ENCODE measurements around the gene WNT6. TPM values are rescaled to one million over a fixed set of nuclear protein-coding genes. Genes with fewer than 3 reads are reported as not detected.

WNT6 gene
- total RNA-seq, 1 donor from 2014 or later: not detected

- Mint-ChIP-seq H3K27me3 (peaks cover 57% of the 10 kb centered on the region), H3K27ac (peak overlapping the region; percentile 72), H3K4me1 (peaks cover 45% of the 10 kb centered on the region), H3K36me3 (ENCODE audit: low read depth) (peaks cover 2% of the 10 kb centered on the region), H3K4me3 (peak overlapping the region; percentile 72), H3K9me3 (peaks cover 4% of the 10 kb centered on the region)
- peak; percentile 94 for DNase-seq
- intact Hi-C loops (cut with micrococcal nuclease): no loop called here
Measured at GRCh38 chr2:218892693-218893348, 33.2 kb downstream of the WNT6 start.

GRCh38 chr2:218893349-218894150, 33.9 kb downstream of the WNT6 start:
- peak; percentile 63 for DNase-seq
- H3K27ac Mint-ChIP-seq: peak overlapping the region; percentile 64
- H3K9me3 Mint-ChIP-seq: peaks cover 4% of the 10 kb centered on the region
- peak overlapping the region; percentile 72 for H3K4me3 Mint-ChIP-seq
- peaks cover 2% of the 10 kb centered on the region for H3K36me3 Mint-ChIP-seq (ENCODE audit: low read depth)
- H3K4me1 Mint-ChIP-seq: peaks cover 50% of the 10 kb centered on the region
- intact Hi-C loops (cut with micrococcal nuclease): no loop called here
- peaks cover 58% of the 10 kb centered on the region for H3K27me3 Mint-ChIP-seq

- peak overlapping the region; percentile 72 for H3K4me3 Mint-ChIP-seq
- intact Hi-C loops (cut with micrococcal nuclease): no loop called here
- H3K4me1 Mint-ChIP-seq: peaks cover 52% of the 10 kb centered on the region
- peaks cover 60% of the 10 kb centered on the region for H3K27me3 Mint-ChIP-seq
- peak overlapping the region; percentile 64 for H3K27ac Mint-ChIP-seq
- peak; percentile 61 for DNase-seq
- H3K9me3 Mint-ChIP-seq: peaks cover 4% of the 10 kb centered on the region
- peaks cover 2% of the 10 kb centered on the region for H3K36me3 Mint-ChIP-seq (ENCODE audit: low read depth)
Measured at GRCh38 chr2:218894151-218894879, 34.7 kb downstream of the WNT6 start.

GRCh38 chr2:218894880-218895157, 35.2 kb downstream of the WNT6 start:
- intact Hi-C loops (cut with micrococcal nuclease): loop anchor here (5.0 kb wide), 6 partner anchors 163 to 602 kb away; partner anchors contain the start of genes BCS1L, CTDSP1, DNAJB2 and GMPPA
- Mint-ChIP-seq H3K9me3 (peaks cover 4% of the 10 kb centered on the region), H3K4me1 (peaks cover 52% of the 10 kb centered on the region), H3K4me3 (no peak overlapping the region), H3K36me3 (ENCODE audit: low read depth) (peaks cover 2% of the 10 kb centered on the region), H3K27me3 (peaks cover 59% of the 10 kb centered on the region), H3K27ac (peak overlapping the region; percentile 32)
- DNase-seq: no peak

GRCh38 chr2:218895326-218895725, 35.7 kb downstream of the WNT6 start:
- Mint-ChIP-seq H3K4me3 (peak overlapping the region; percentile 78), H3K27ac (peak overlapping the region; percentile 67)
- intact Hi-C loops (cut with micrococcal nuclease): loop anchor here (5.0 kb wide), 6 partner anchors 163 to 602 kb away; partner anchors contain the start of genes BCS1L, CTDSP1, DNAJB2 and GMPPA

GRCh38 chr2:218895759-218896500, 36.3 kb downstream of the WNT6 start:
- peak overlapping the region; percentile 84 for H3K27ac Mint-ChIP-seq
- intact Hi-C loops (cut with micrococcal nuclease): loop anchor here (1.0 to 5.0 kb wide), 10 partner anchors 13 to 601 kb away; partner anchors contain the start of genes BCS1L, CNOT9, CTDSP1 and DNAJB2
- peaks cover 58% of the 10 kb centered on the region for H3K27me3 Mint-ChIP-seq
- peaks cover 4% of the 10 kb centered on the region for H3K9me3 Mint-ChIP-seq
- H3K36me3 Mint-ChIP-seq (ENCODE audit: low read depth): peaks cover 2% of the 10 kb centered on the region
- peaks cover 52% of the 10 kb centered on the region for H3K4me1 Mint-ChIP-seq
- DNase-seq: peak; percentile 67
- peak overlapping the region; percentile 78 for H3K4me3 Mint-ChIP-seq

More at GRCh38 chr2:218895326-218895725, 35.7 kb downstream of the WNT6 start:
- H3K27me3 Mint-ChIP-seq: peaks cover 58% of the 10 kb centered on the region
- peak; percentile 58 for DNase-seq
- peaks cover 2% of the 10 kb centered on the region for H3K36me3 Mint-ChIP-seq (ENCODE audit: low read depth)
- H3K4me1 Mint-ChIP-seq: peaks cover 52% of the 10 kb centered on the region
- H3K9me3 Mint-ChIP-seq: peaks cover 4% of the 10 kb centered on the region

GRCh38 chr2:218896501-218897393, 37.1 kb downstream of the WNT6 start:
- Mint-ChIP-seq H3K9me3 (peaks cover 4% of the 10 kb centered on the region), H3K27ac (peak overlapping the region; percentile 84), H3K4me3 (peak overlapping the region; percentile 78)

GRCh38 chr2:218897394-218898108, 37.9 kb downstream of the WNT6 start:
- no peak for DNase-seq
- Mint-ChIP-seq H3K36me3 (ENCODE audit: low read depth) (peaks cover 2% of the 10 kb centered on the region), H3K4me3 (peak overlapping the region; percentile 78), H3K27me3 (peaks cover 56% of the 10 kb centered on the region), H3K4me1 (peaks cover 47% of the 10 kb centered on the region), H3K27ac (peak overlapping the region; percentile 17), H3K9me3 (peaks cover 4% of the 10 kb centered on the region)
- intact Hi-C loops (cut with micrococcal nuclease): loop anchor here (1.0 to 5.0 kb wide), 10 partner anchors 21 to 600 kb away; partner anchors contain the start of genes BCS1L, CNOT9, CTDSP1 and DNAJB2

More at GRCh38 chr2:218896501-218897393, 37.1 kb downstream of the WNT6 start:
- intact Hi-C loops (cut with micrococcal nuclease): loop anchor here (1.0 to 5.0 kb wide), 10 partner anchors 13 to 601 kb away; partner anchors contain the start of genes BCS1L, CNOT9, CTDSP1 and DNAJB2
- Mint-ChIP-seq H3K36me3 (ENCODE audit: low read depth) (peaks cover 2% of the 10 kb centered on the region), H3K27me3 (peaks cover 54% of the 10 kb centered on the region), H3K4me1 (peaks cover 50% of the 10 kb centered on the region)
- DNase-seq: peak; percentile 95

- intact Hi-C loops (cut with micrococcal nuclease): loop anchor here (1.0 to 5.0 kb wide), 8 partner anchors 22 to 599 kb away; partner anchors contain the start of genes BCS1L, CTDSP1, DNAJB2 and GMPPA
- Mint-ChIP-seq H3K36me3 (ENCODE audit: low read depth) (peaks cover 2% of the 10 kb centered on the region), H3K4me1 (peaks cover 42% of the 10 kb centered on the region), H3K4me3 (peak overlapping the region; percentile 76), H3K27me3 (peaks cover 61% of the 10 kb centered on the region), H3K9me3 (peaks cover 4% of the 10 kb centered on the region), H3K27ac (peak overlapping the region; percentile 83)
- peak; percentile 94 for DNase-seq
Measured at GRCh38 chr2:218898109-218898878, 38.7 kb downstream of the WNT6 start.

GRCh38 chr2:218899147-218899546, 39.5 kb downstream of the WNT6 start:
- no peak for DNase-seq
- Mint-ChIP-seq H3K27me3 (peaks cover 56% of the 10 kb centered on the region), H3K4me1 (peaks cover 33% of the 10 kb centered on the region), H3K4me3 (no peak overlapping the region), H3K27ac (no peak overlapping the region), H3K9me3 (no peaks in the 10 kb centered on the region), H3K36me3 (ENCODE audit: low read depth) (peaks cover 2% of the 10 kb centered on the region)
- intact Hi-C loops (cut with micrococcal nuclease): loop anchor here (5.0 kb wide), 6 partner anchors 167 to 598 kb away; partner anchors contain the start of genes BCS1L, CTDSP1, DNAJB2 and GMPPA

GRCh38 chr2:218902427-218902826, 42.8 kb downstream of the WNT6 start:
- Mint-ChIP-seq H3K4me1 (peaks cover 11% of the 10 kb centered on the region), H3K27me3 (peaks cover 66% of the 10 kb centered on the region), H3K27ac (no peak overlapping the region), H3K9me3 (no peaks in the 10 kb centered on the region), H3K4me3 (no peak overlapping the region), H3K36me3 (ENCODE audit: low read depth) (no peaks in the 10 kb centered on the region)
- DNase-seq: no peak
- intact Hi-C loops (cut with micrococcal nuclease): no loop called here
